Measurements from ENCODE around the gene SNX21.

Gene SNX21

GRCh38 chr20:45801851-45802250 is 31.7 kb upstream of the SNX21 start:
- H3K4me3 ChIP-seq (replicated peaks; ENCODE audit: low read depth, low read length), result no peak overlapping the region
- no peak for TF ChIP-seq CTCF (IDR thresholded peaks at IDR 0.05; ENCODE audit: low read depth, low read length, missing control alignments)
- no peak for DNase-seq (ENCODE audit: extremely low read depth, low read depth)

GRCh38 chr20:45810191-45810970 is 23.2 kb upstream of the SNX21 start:
- TF ChIP-seq CTCF (IDR thresholded peaks at IDR 0.05; ENCODE audit: low read depth, low read length, missing control alignments), result no peak
- no peak for DNase-seq (ENCODE audit: extremely low read depth, low read depth)
- no peak overlapping the region for H3K4me3 ChIP-seq (replicated peaks; ENCODE audit: low read depth, low read length)

GRCh38 chr20:45812157-45813005 is 21.2 kb upstream of the SNX21 start, which contains the start of gene UBE2C:
Gene UBE2C, plus strand, starts transcription at chr20:45812644. Its CDS starts 52 bp downstream, at chr20:45812696.
- no peak for TF ChIP-seq CTCF (IDR thresholded peaks at IDR 0.05; ENCODE audit: low read depth, low read length, missing control alignments)
- peak within 1 kb of the TSS; percentile 83 for H3K4me3 ChIP-seq (replicated peaks; ENCODE audit: low read depth, low read length)
- DNase-seq (ENCODE audit: extremely low read depth, low read depth), result peak; percentile 100

GRCh38 chr20:45813006-45813340 is 20.6 kb upstream of the SNX21 start:
- peak overlapping the region; percentile 83 for H3K4me3 ChIP-seq (replicated peaks; ENCODE audit: low read depth, low read length)
- no peak for TF ChIP-seq CTCF (IDR thresholded peaks at IDR 0.05; ENCODE audit: low read depth, low read length, missing control alignments)
- DNase-seq (ENCODE audit: extremely low read depth, low read depth), result no peak

GRCh38 chr20:45813489-45813888 is 20.1 kb upstream of the SNX21 start:
- TF ChIP-seq CTCF (IDR thresholded peaks at IDR 0.05; ENCODE audit: low read depth, low read length, missing control alignments), result no peak
- peak overlapping the region; percentile 83 for H3K4me3 ChIP-seq (replicated peaks; ENCODE audit: low read depth, low read length)

GRCh38 chr20:45814314-45814713 is 19.3 kb upstream of the SNX21 start:
- peak overlapping the region; percentile 83 for H3K4me3 ChIP-seq (replicated peaks; ENCODE audit: low read depth, low read length)
- TF ChIP-seq CTCF (IDR thresholded peaks at IDR 0.05; ENCODE audit: low read depth, low read length, missing control alignments), result no peak
- no peak for DNase-seq (ENCODE audit: extremely low read depth, low read depth)

More at GRCh38 chr20:45813489-45813888, 20.1 kb upstream of the SNX21 start:
- no peak for DNase-seq (ENCODE audit: extremely low read depth, low read depth)
